HepG2 (cell line): ENCODE data around the gene ADGRL1. TPM values are rescaled to one million over a fixed set of nuclear protein-coding genes. Genes with fewer than 3 reads are reported as not detected.

ENCODE experiments used
- ATAC-seq: fragments of 200-7000 bp; cut with Tn5 transposase; 3 replicates; pipeline ENCODE4 v1.9.1; 2020; ENCODE audit warnings: mild to moderate bottlenecking, moderate library complexity
- BruUV-seq: library from RNA; stranded (reverse); fragments of 400-500 nt; replicated peaks from 2 replicates; lab custom pipeline; 2021; lab: Mats Ljungman, UMichigan
- CTCF ChIA-PET: fragments of 300-600 bp; formaldehyde crosslinking; extraction: SDS; loops from one replicate; lab custom pipeline; 2021; ENCODE audit warnings: low total read pairs, inconsistent platforms, low intra/inter-chr PET ratio; lab: Yijun Ruan, JAX
- POLR2A ChIA-PET: fragments of 350-600 bp; sonication (Branson Sonifier 250); formaldehyde crosslinking; loops from one replicate; lab custom pipeline; 2020; ENCODE audit warnings: antibody characterized with exemption, inconsistent platforms; lab: Yijun Ruan, JAX
- DNase-seq: peaks from one replicate; pipeline ENCODE4 v3.0.0-alpha.2; 2015; ENCODE audit warnings: low spot score
- FAIRE-seq: peaks from 3 replicates; lab custom pipeline; 2011; peaks lifted over from hg19 to GRCh38; lab: Jason Lieb, UNC
- H2AFZ ChIP-seq: one replicate; pipeline ENCODE4 v1.6.1; 2011; ENCODE audit warnings: low read length, inconsistent platforms
- H3K27ac ChIP-seq: fragments of 300-600 bp; 3 replicates; pipeline ENCODE4 v1.8.0; 2011; ENCODE audit warnings: mixed run types, mild to moderate bottlenecking, mixed read lengths, low read length, inconsistent platforms; ENCODE audit not compliant: insufficient read depth; ENCODE audit errors: extremely low read length
- H3K27me3 ChIP-seq, 2 experiments: fragments of 200-600 bp in 1 of 2; 2 replicates in 1 of 2; 3 replicates in 1 of 2; pipeline versions ENCODE4 v1.6.0 to v1.8.0; 2011; ENCODE audit warnings: low read length in 2 of 2, mild to moderate bottlenecking in 2 of 2, moderate library complexity in 2 of 2, inconsistent platforms in 1 of 2; ENCODE audit not compliant: insufficient read depth in 2 of 2, control insufficient read depth in 1 of 2
- H3K36me3 ChIP-seq, 2 experiments: fragments of 200-600 bp in 1 of 2; replicated peaks in 1 of 2; 2 replicates in 1 of 2; 3 replicates in 1 of 2; pipeline versions ENCODE4 v1.5.1 to v1.8.0; 2011; ENCODE audit warnings: low read length in 2 of 2, inconsistent platforms in 1 of 2; ENCODE audit not compliant: insufficient read depth in 2 of 2, control insufficient read depth in 1 of 2
- H3K4me1 ChIP-seq: 2 replicates; pipeline ENCODE4 v1.5.1; 2012; ENCODE audit warnings: low read length, inconsistent platforms; ENCODE audit not compliant: insufficient read depth
- H3K4me2 ChIP-seq: 2 replicates; pipeline ENCODE4 v1.6.0; 2011; ENCODE audit warnings: low read depth, low read length, inconsistent platforms
- H3K4me3 ChIP-seq, 3 experiments: fragments of 200-600 bp in 1 of 3; sonication (generic), shearing (Covaris generic) in 1 of 3; replicated peaks in 1 of 3; 2 replicates each; pipeline ENCODE4 v1.5.1; 2011 to 2016; ENCODE audit warnings: low read length in 3 of 3, inconsistent platforms in 2 of 3, low read depth in 2 of 3, mild to moderate bottlenecking in 2 of 3, control low read depth in 1 of 3, mixed read lengths in 1 of 3; ENCODE audit not compliant: insufficient read depth in 1 of 3
- H3K79me2 ChIP-seq: one replicate; pipeline ENCODE4 v1.6.1; 2011; ENCODE audit warnings: low read length, inconsistent platforms; ENCODE audit not compliant: insufficient read depth
- H3K9ac ChIP-seq: 2 replicates; pipeline ENCODE4 v1.6.0; 2011; ENCODE audit warnings: mild to moderate bottlenecking, low read depth, low read length, inconsistent platforms; ENCODE audit not compliant: insufficient read depth
- H3K9me3 ChIP-seq: 2 replicates; pipeline ENCODE4 v1.5.1; 2012; ENCODE audit warnings: mild to moderate bottlenecking, low read length
- H4K20me1 ChIP-seq: 2 replicates; pipeline ENCODE4 v1.6.0; 2011; ENCODE audit warnings: inconsistent platforms, mild to moderate bottlenecking, low read length, moderate library complexity; ENCODE audit not compliant: insufficient read depth
- BCL3 ChIP-seq: sonication (generic); formaldehyde crosslinking; IDR thresholded peaks from 2 replicates; pipeline ENCODE4 v1.5.1; 2020; ENCODE audit warnings: mild to moderate bottlenecking, missing genetic modification reagents, moderate library complexity
- E2F5 ChIP-seq: sonication (generic); formaldehyde crosslinking; conservative IDR thresholded peaks from 2 replicates; pipeline ENCODE4 v1.4.0; 2020; ENCODE audit warnings: missing genetic modification reagents
- ELK4 ChIP-seq: sonication (generic); formaldehyde crosslinking; IDR thresholded peaks from 2 replicates; pipeline ENCODE4 v1.9.0; 2021; ENCODE audit warnings: missing genetic modification reagents, borderline replicate concordance
- GATAD1 ChIP-seq: IDR thresholded peaks from 2 replicates; pipeline ENCODE4 v1.6.1; 2016; ENCODE audit warnings: missing genetic modification reagents, missing compliant biosample characterization
- MTA3 ChIP-seq: sonication (generic); formaldehyde crosslinking; IDR thresholded peaks from 2 replicates; pipeline ENCODE4 v1.4.0; 2020; ENCODE audit warnings: missing genetic modification reagents
- SMAD9 ChIP-seq: sonication (generic); formaldehyde crosslinking; IDR thresholded peaks from 2 replicates; pipeline ENCODE4 v1.5.1; 2020; ENCODE audit warnings: mild to moderate bottlenecking, missing genetic modification reagents
- ZNF768 ChIP-seq: sonication (generic); formaldehyde crosslinking; IDR thresholded peaks from 2 replicates; pipeline ENCODE4 v1.4.0; 2020; ENCODE audit warnings: missing genetic modification reagents
- ZNF772 ChIP-seq: sonication (generic); formaldehyde crosslinking; IDR thresholded peaks from 2 replicates; pipeline ENCODE4 v1.5.0; 2020; ENCODE audit warnings: mild to moderate bottlenecking, missing genetic modification reagents
- ZNF891 ChIP-seq: sonication (generic); formaldehyde crosslinking; IDR thresholded peaks from 2 replicates; pipeline ENCODE4 v1.5.0; 2020; ENCODE audit warnings: mild to moderate bottlenecking, missing genetic modification reagents
- WGBS: methylation state at CpG from one replicate; pipeline ENCODE4 v1.1.6; 2017; ENCODE audit warnings: low lambda C conversion rate; 5-methylcytosine and 5-hydroxymethylcytosine counted together
- in situ Hi-C: cut with HindIII; loops from 2 replicates; pipeline ENCODE4 v1.10.0; 2017; ENCODE audit warnings: low pct_unique_long_range_greater_than_20kb; ENCODE audit not compliant: extremely low pct_ligation_motif_present
- intact Hi-C: fragments of 100-400 bp; cut with micrococcal nuclease; formaldehyde crosslinking; loops from one replicate; pipeline ENCODE4 v1.10.0; 2022; ENCODE audit not compliant: unreplicated experiment
- polyA plus RNA-seq, 8 experiments: library from polyadenylated mRNA; depleted of rRNA in 3 of 8; stranded (reverse) in 7 of 8; unstranded in 1 of 8; fragments of >200 nt; fragmentation: Illumina TruSeq in 4 of 8; extraction: Trizol in 4 of 8; gene quantifications; 2 replicates each; pipeline versions ENCODE4 v1.2.1 to v1.2.3, GENCODE V29; 2011 to 2016; ENCODE audit warnings: low read depth in 4 of 8, missing spikeins in 1 of 8, mixed read lengths in 1 of 8; ENCODE audit not compliant: insufficient read depth in 1 of 8
- total RNA-seq, 5 experiments: library from RNA; depleted of rRNA; stranded (reverse); fragments of >200 nt; fragmentation: Illumina TruSeq; extraction: Trizol; gene quantifications; 2 replicates each; pipeline ENCODE4 v1.2.3, GENCODE V29; 2016; ENCODE audit warnings: low read depth in 1 of 5

ADGRL1 gene
- total and polyA plus RNA-seq, 2 of the 13 experiments (the other 11 are each of a cell fraction or from before 2014, with no cell fraction given), result 0.49 to 1.7 TPM

GRCh38 chr19:14158276-14159023, 47.5 kb downstream of the ADGRL1 start:
- Histone ChIP-seq H3K4me2 (no peak overlapping the region), H3K9me3 (no peaks in the 10 kb centered on the region), H4K20me1 (no peaks in the 10 kb centered on the region), H3K27me3 (no peaks in the 10 kb centered on the region; a peak in 1 of 5 replicates), H3K79me2 (no peaks in the 10 kb centered on the region), H3K4me3 (no peak overlapping the region), H3K27ac (no peak overlapping the region), H3K4me1 (peaks cover 6% of the 10 kb centered on the region; the same call in 1 of the 2 replicates), H3K9ac (no peak overlapping the region), H3K36me3 (no peaks in the 10 kb centered on the region), H2AFZ (no peak overlapping the region)
- DNase-seq, result no peak
- ChIA-PET CTCF (no interaction called here), POLR2A (no interaction called here)
- no TSS peak for BruUV-seq
- 80% methylated on average over 1 of the region's 16 CpGs for WGBS
- intact Hi-C loops (no loop called here), in situ Hi-C loops (no loop called here)
- ATAC-seq, result no peak
- FAIRE-seq, result no peak
- TF ChIP-seq ELK4 (CRISPR knock-in tag), result no peak
- TF ChIP-seq MTA3, result no peak
- no peak for TF ChIP-seq ZNF891 (CRISPR knock-in tag)
- no peak for TF ChIP-seq SMAD9 (CRISPR knock-in tag)
- no peak for TF ChIP-seq E2F5 (CRISPR knock-in tag)
- TF ChIP-seq ZNF772 (CRISPR knock-in tag), result no peak
- TF ChIP-seq BCL3 (CRISPR knock-in tag), result no peak
- TF ChIP-seq ZNF768, result peak; percentile 91
- TF ChIP-seq GATAD1 (CRISPR knock-in tag), result no peak
